HG03196 (cell line): ENCODE measurements around the gene FGF3.
"Not testable (repeated sequence)": the region's sequence is repeated elsewhere in the genome, so short reads cannot be mapped to it uniquely, and the experiment has no call there.

Experiments
- ATAC-seq: cut with Tn5 transposase; IDR thresholded peaks from one replicate; pipeline ENCODE4 v1.9.1; 2021; ENCODE audit not compliant: unreplicated experiment

The FGF3 gene

GRCh38 chr11:69773626-69774353 lies 45.4 kb downstream of the FGF3 start:
- ATAC-seq: no peak

GRCh38 chr11:69771466-69771865 lies 47.8 kb downstream of the FGF3 start:
- no peak for ATAC-seq

- no peak for ATAC-seq
These were observed 48.7 kb downstream of the FGF3 start for GRCh38 chr11:69770540-69770939.

- ATAC-seq: no peak
These were observed 53.7 kb downstream of the FGF3 start for GRCh38 chr11:69765498-69765995.

GRCh38 chr11:69764918-69765317 lies 54.3 kb downstream of the FGF3 start:
- not testable (repeated sequence) for ATAC-seq

GRCh38 chr11:69760319-69760718 lies 58.9 kb downstream of the FGF3 start:
- no peak for ATAC-seq
